ENCODE results near the gene VWA5A.
A peak's percentile ranks its signal among the peaks of the same experiment; 100 is the strongest.

The VWA5A gene

DNA sequence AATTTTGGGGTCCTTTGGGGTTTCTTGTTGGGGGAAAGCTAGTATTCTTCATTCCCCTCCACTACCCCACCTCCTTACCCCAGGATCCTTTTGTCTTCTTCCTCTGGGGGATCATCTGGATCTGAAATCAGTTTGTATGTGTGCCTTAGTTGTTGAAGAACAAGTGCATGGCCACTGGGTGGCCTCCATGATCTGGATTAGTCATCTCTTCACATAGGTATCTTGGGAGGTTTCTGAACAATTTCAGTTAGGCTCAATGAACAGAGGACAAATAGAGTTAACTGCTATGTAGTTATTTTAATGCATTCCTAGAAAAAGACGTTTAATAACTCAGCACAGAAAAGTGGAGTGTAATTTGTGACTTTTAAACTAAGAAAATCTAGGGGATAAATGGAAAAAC lies 7.1 kb upstream of the VWA5A start:
- WGBS (ENCODE audit: extremely low coverage, insufficient coverage, insufficient read length), result no CpG with 5 or more reads among the region's 1 CpG
- H3K36me3 ChIP-seq (ENCODE audit: control insufficient read depth in 1 of 2, insufficient read depth in 2 of 2, low read length in 2 of 2), result no peaks in the 10 kb centered on the region
- H2AFZ ChIP-seq (ENCODE audit: insufficient read depth, low read length, poor library complexity), result no peak overlapping the region
- no peak overlapping the region for H3K9ac ChIP-seq (ENCODE audit: low read length)
- H3K4me3 ChIP-seq (ENCODE audit: low read depth, low read length), result no peak overlapping the region
- H3K18ac ChIP-seq (ENCODE audit: low read length), result no peak overlapping the region
- H4K8ac ChIP-seq (ENCODE audit: low read depth, low read length), result no peak overlapping the region
- no peak overlapping the region for H3K27ac ChIP-seq (ENCODE audit: low read depth, low read length)
- H3K4ac ChIP-seq (ENCODE audit: low read depth, low read length), result no peak overlapping the region
- H3K79me1 ChIP-seq (ENCODE audit: low read length), result no peaks in the 10 kb centered on the region
- H3K4me2 ChIP-seq (ENCODE audit: low read length), result no peak overlapping the region
- no peaks in the 10 kb centered on the region for H3K27me3 ChIP-seq (ENCODE audit: insufficient read depth, low read length)
- H3K23ac ChIP-seq (ENCODE audit: low read length), result no peak overlapping the region
- no peak overlapping the region for H4K12ac ChIP-seq (ENCODE audit: low read depth, low read length)
- no peaks in the 10 kb centered on the region for H3K79me2 ChIP-seq (ENCODE audit: control insufficient read depth, insufficient read depth, low read length, poor library complexity)
- H3K14ac ChIP-seq (ENCODE audit: low read length), result no peak overlapping the region
- H3K4me1 ChIP-seq (ENCODE audit: control insufficient read depth in 1 of 2, insufficient read depth in 2 of 2, low read length in 2 of 2), result no peaks in the 10 kb centered on the region
- no peak overlapping the region for H2BK120ac ChIP-seq (ENCODE audit: insufficient read depth, low read length, poor library complexity)
- DNase-seq, result peak; percentile 19 to 49
- H2BK5ac ChIP-seq (ENCODE audit: low read depth, low read length, poor library complexity), result no peak overlapping the region
- H3K9me3 ChIP-seq (ENCODE audit: insufficient read depth, low read depth, low read length), result no peaks in the 10 kb centered on the region
- H4K91ac ChIP-seq (ENCODE audit: low read depth, low read length), result no peak overlapping the region
- H2AK5ac ChIP-seq (ENCODE audit: low read length), result no peak overlapping the region
- no peak overlapping the region for H2BK12ac ChIP-seq (ENCODE audit: low read length)

- Histone ChIP-seq H2AK5ac (ENCODE audit: low read length) (no peak overlapping the region), H3K79me1 (ENCODE audit: low read length) (no peaks in the 10 kb centered on the region), H3K36me3 (ENCODE audit: control insufficient read depth in 1 of 2, insufficient read depth in 2 of 2, low read length in 2 of 2) (no peaks in the 10 kb centered on the region), H2BK120ac (ENCODE audit: insufficient read depth, low read length, poor library complexity) (no peak overlapping the region), H3K27me3 (ENCODE audit: insufficient read depth, low read length) (no peaks in the 10 kb centered on the region), H3K4me1 (ENCODE audit: control insufficient read depth in 1 of 2, insufficient read depth in 2 of 2, low read length in 2 of 2) (no peaks in the 10 kb centered on the region), H2BK5ac (ENCODE audit: low read depth, low read length, poor library complexity) (no peak overlapping the region), H3K4ac (ENCODE audit: low read depth, low read length) (no peak overlapping the region), H3K4me3 (ENCODE audit: low read depth, low read length) (no peak overlapping the region), H2BK12ac (ENCODE audit: low read length) (no peak overlapping the region), H3K27ac (ENCODE audit: low read depth, low read length) (no peak overlapping the region), H2AFZ (ENCODE audit: insufficient read depth, low read length, poor library complexity) (no peak overlapping the region), H3K4me2 (ENCODE audit: low read length) (no peak overlapping the region), H4K91ac (ENCODE audit: low read depth, low read length) (no peak overlapping the region), H3K9ac (ENCODE audit: low read length) (no peak overlapping the region), H3K18ac (ENCODE audit: low read length) (no peak overlapping the region), H3K79me2 (ENCODE audit: control insufficient read depth, insufficient read depth, low read length, poor library complexity) (no peaks in the 10 kb centered on the region), H3K23ac (ENCODE audit: low read length) (no peak overlapping the region), H4K8ac (ENCODE audit: low read depth, low read length) (no peak overlapping the region), H4K12ac (ENCODE audit: low read depth, low read length) (no peak overlapping the region), H3K9me3 (ENCODE audit: insufficient read depth, low read depth, low read length) (no peaks in the 10 kb centered on the region), H3K14ac (ENCODE audit: low read length) (no peak overlapping the region)
- DNase-seq, result no peak
- WGBS (ENCODE audit: extremely low coverage, insufficient coverage, insufficient read length), result no CpG with 5 or more reads among the region's 1 CpG
Observed at GRCh38 chr11:124109377-124109776, 5.9 kb upstream of the VWA5A start.

GRCh38 chr11:124110201-124110600 lies 5.0 kb upstream of the VWA5A start:
- Histone ChIP-seq H2BK12ac (ENCODE audit: low read length) (no peak overlapping the region), H3K79me1 (ENCODE audit: low read length) (no peaks in the 10 kb centered on the region), H3K9ac (ENCODE audit: low read length) (no peak overlapping the region), H3K79me2 (ENCODE audit: control insufficient read depth, insufficient read depth, low read length, poor library complexity) (no peaks in the 10 kb centered on the region), H4K91ac (ENCODE audit: low read depth, low read length) (no peak overlapping the region), H2BK120ac (ENCODE audit: insufficient read depth, low read length, poor library complexity) (no peak overlapping the region), H3K27ac (ENCODE audit: low read depth, low read length) (no peak overlapping the region), H2AFZ (ENCODE audit: insufficient read depth, low read length, poor library complexity) (no peak overlapping the region), H2BK5ac (ENCODE audit: low read depth, low read length, poor library complexity) (no peak overlapping the region), H3K14ac (ENCODE audit: low read length) (no peak overlapping the region), H3K4me3 (ENCODE audit: low read depth, low read length) (no peak overlapping the region), H3K4ac (ENCODE audit: low read depth, low read length) (no peak overlapping the region), H3K23ac (ENCODE audit: low read length) (no peak overlapping the region), H3K4me1 (ENCODE audit: control insufficient read depth in 1 of 2, insufficient read depth in 2 of 2, low read length in 2 of 2) (peaks cover 0 to 2% of the 10 kb centered on the region in 2 experiments), H4K8ac (ENCODE audit: low read depth, low read length) (no peak overlapping the region), H3K9me3 (ENCODE audit: insufficient read depth, low read depth, low read length) (no peaks in the 10 kb centered on the region), H3K27me3 (ENCODE audit: insufficient read depth, low read length) (no peaks in the 10 kb centered on the region), H3K4me2 (ENCODE audit: low read length) (no peak overlapping the region), H3K36me3 (ENCODE audit: control insufficient read depth in 1 of 2, insufficient read depth in 2 of 2, low read length in 2 of 2) (no peaks in the 10 kb centered on the region), H3K18ac (ENCODE audit: low read length) (no peak overlapping the region), H4K12ac (ENCODE audit: low read depth, low read length) (no peak overlapping the region), H2AK5ac (ENCODE audit: low read length) (no peak overlapping the region)
- no peak for DNase-seq

DNA sequence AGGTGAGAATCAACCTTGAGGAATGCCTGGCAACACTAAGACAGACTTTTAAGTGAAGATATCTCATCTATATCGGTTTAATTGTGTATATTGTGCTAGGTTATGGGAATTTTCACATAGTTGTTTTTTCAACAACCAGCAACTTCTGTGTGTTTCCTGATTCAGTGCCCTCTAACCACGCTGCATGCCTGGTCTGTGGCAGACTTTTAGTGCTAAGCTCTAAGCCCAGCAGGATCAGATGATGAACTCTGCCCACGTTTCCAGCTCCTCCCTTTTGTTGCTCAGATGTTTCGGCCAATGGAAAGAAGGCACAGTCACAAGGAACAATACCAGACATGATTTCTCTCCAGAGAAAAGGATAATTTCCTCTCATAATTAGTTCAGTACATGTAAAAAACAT lies 1.4 kb upstream of the VWA5A start:
- no CpG with 5 or more reads among the region's 4 CpGs for WGBS (ENCODE audit: extremely low coverage, insufficient coverage, insufficient read length)
- H3K27me3 ChIP-seq (ENCODE audit: insufficient read depth, low read length), result no peaks in the 10 kb centered on the region
- H3K4me2 ChIP-seq (ENCODE audit: low read length), result no peak overlapping the region
- no peaks in the 10 kb centered on the region for H3K79me1 ChIP-seq (ENCODE audit: low read length)
- no peaks in the 10 kb centered on the region for H3K9me3 ChIP-seq (ENCODE audit: insufficient read depth, low read depth, low read length)
- H2BK5ac ChIP-seq (ENCODE audit: low read depth, low read length, poor library complexity), result no peak overlapping the region
- peaks cover 5 to 9% of the 10 kb centered on the region in 2 experiments for H3K4me1 ChIP-seq (ENCODE audit: control insufficient read depth in 1 of 2, insufficient read depth in 2 of 2, low read length in 2 of 2)
- H3K9ac ChIP-seq (ENCODE audit: low read length), result no peak overlapping the region
- peak overlapping the region; percentile 22 for H4K91ac ChIP-seq (ENCODE audit: low read depth, low read length)
- peak in 1 of 2 donors; percentile 7 for DNase-seq
- no peak overlapping the region for H4K12ac ChIP-seq (ENCODE audit: low read depth, low read length)
- H3K36me3 ChIP-seq (ENCODE audit: control insufficient read depth in 1 of 2, insufficient read depth in 2 of 2, low read length in 2 of 2), result peaks cover 3 to 11% of the 10 kb centered on the region in 2 experiments
- H3K27ac ChIP-seq (ENCODE audit: low read depth, low read length), result no peak overlapping the region
- H3K79me2 ChIP-seq (ENCODE audit: control insufficient read depth, insufficient read depth, low read length, poor library complexity), result no peaks in the 10 kb centered on the region
- H4K8ac ChIP-seq (ENCODE audit: low read depth, low read length), result no peak overlapping the region
- no peak overlapping the region for H2BK120ac ChIP-seq (ENCODE audit: insufficient read depth, low read length, poor library complexity)
- H3K4ac ChIP-seq (ENCODE audit: low read depth, low read length), result no peak overlapping the region
- no peak overlapping the region for H3K23ac ChIP-seq (ENCODE audit: low read length)
- H3K18ac ChIP-seq (ENCODE audit: low read length), result no peak overlapping the region
- H3K4me3 ChIP-seq (ENCODE audit: low read depth, low read length), result no peak overlapping the region
- no peak overlapping the region for H2AFZ ChIP-seq (ENCODE audit: insufficient read depth, low read length, poor library complexity)
- no peak overlapping the region for H2BK12ac ChIP-seq (ENCODE audit: low read length)
- no peak overlapping the region for H3K14ac ChIP-seq (ENCODE audit: low read length)
- H2AK5ac ChIP-seq (ENCODE audit: low read length), result no peak overlapping the region

All from trophoblast cell (in vitro differentiated cells and primary cell).